Measurements from ENCODE around the gene LATS1. TPM values are rescaled to one million over a fixed set of nuclear protein-coding genes. Genes with fewer than 3 reads are reported as not detected.
"Not testable (repeated sequence)": the region's sequence is repeated elsewhere in the genome, so short reads cannot be mapped to it uniquely, and the experiment has no call there.

LATS1 gene
- total and polyA plus RNA-seq, 2 donors from 2014 or later, result 3.3 to 32.4 TPM

GRCh38 chr6:149686230-149686629 lies 31.7 kb downstream of the LATS1 start:
- intact Hi-C loops (cut with DNase I), result no loop called here
- no peak overlapping the region for H3K9ac ChIP-seq (ENCODE audit: low read length in 3 of 3)
- H3K9me3 ChIP-seq (ENCODE audit: control insufficient read depth in 2 of 3, insufficient read depth in 1 of 3, low read length in 3 of 3), result no peaks in the 10 kb centered on the region
- no peak overlapping the region for H3K27ac ChIP-seq (ENCODE audit: low read depth in 2 of 2, low read length in 2 of 2)
- peaks cover 0 to 2% (median 0%) of the 10 kb centered on the region in 3 donors for H3K4me1 ChIP-seq (ENCODE audit: control insufficient read depth in 2 of 3, insufficient read depth in 2 of 3, low read depth in 1 of 3, low read length in 3 of 3)
- no peak for TF ChIP-seq CTCF (IDR thresholded peaks at IDR 0.05; ENCODE audit: borderline replicate concordance, extremely low read depth, insufficient read depth)
- H3K36me3 ChIP-seq (ENCODE audit: control insufficient read depth in 2 of 3, insufficient read depth in 3 of 3, low read length in 3 of 3), result peaks cover 7 to 13% (median 8%) of the 10 kb centered on the region in 3 donors
- no peak overlapping the region for H3K4me3 ChIP-seq (ENCODE audit: low read length in 3 of 3)
- DNase-seq, result no peak
- no peak for FAIRE-seq
- no peaks in the 10 kb centered on the region for H3K27me3 ChIP-seq (ENCODE audit: control insufficient read depth, insufficient read depth, low read length)

GRCh38 chr6:149683256-149683859 lies 34.5 kb downstream of the LATS1 start:
- no peak for FAIRE-seq
- Histone ChIP-seq H3K4me1 (ENCODE audit: control insufficient read depth in 2 of 3, insufficient read depth in 2 of 3, low read depth in 1 of 3, low read length in 3 of 3) (peaks cover 0 to 2% (median 0%) of the 10 kb centered on the region in 3 donors), H3K27ac (ENCODE audit: low read depth in 2 of 2, low read length in 2 of 2) (no peak overlapping the region), H3K4me3 (ENCODE audit: low read length in 3 of 3) (no peak overlapping the region), H3K27me3 (ENCODE audit: control insufficient read depth, insufficient read depth, low read length) (no peaks in the 10 kb centered on the region), H3K9ac (ENCODE audit: low read length in 3 of 3) (no peak overlapping the region), H3K9me3 (ENCODE audit: control insufficient read depth in 2 of 3, insufficient read depth in 1 of 3, low read length in 3 of 3) (no peaks in the 10 kb centered on the region), H3K36me3 (ENCODE audit: control insufficient read depth in 2 of 3, insufficient read depth in 3 of 3, low read length in 3 of 3) (peaks cover 7 to 16% (median 14%) of the 10 kb centered on the region in 3 donors)
- intact Hi-C loops (cut with DNase I), result no loop called here
- no peak for DNase-seq
- no peak for TF ChIP-seq CTCF (IDR thresholded peaks at IDR 0.05; ENCODE audit: borderline replicate concordance, extremely low read depth, insufficient read depth)

- H3K9ac ChIP-seq (ENCODE audit: low read length in 3 of 3); H3K27ac ChIP-seq (ENCODE audit: low read depth in 2 of 2, low read length in 2 of 2); H3K4me1 ChIP-seq (ENCODE audit: control insufficient read depth in 2 of 3, insufficient read depth in 2 of 3, low read depth in 1 of 3, low read length in 3 of 3); FAIRE-seq; intact Hi-C loops (cut with DNase I); H3K4me3 ChIP-seq (ENCODE audit: low read length in 3 of 3); H3K9me3 ChIP-seq (ENCODE audit: control insufficient read depth in 2 of 3, insufficient read depth in 1 of 3, low read length in 3 of 3); DNase-seq; H3K27me3 ChIP-seq (ENCODE audit: control insufficient read depth, insufficient read depth, low read length): not testable (repeated sequence)
- H3K36me3 ChIP-seq (ENCODE audit: control insufficient read depth in 2 of 3, insufficient read depth in 3 of 3, low read length in 3 of 3), result peaks cover 7 to 23% (median 17%) of the 10 kb centered on the region in 3 donors
Observed at GRCh38 chr6:149681845-149682244, 36.1 kb downstream of the LATS1 start.

- H3K27me3 ChIP-seq (ENCODE audit: control insufficient read depth, insufficient read depth, low read length), result no peaks in the 10 kb centered on the region
- no peak for TF ChIP-seq CTCF (IDR thresholded peaks at IDR 0.05; ENCODE audit: borderline replicate concordance, extremely low read depth, insufficient read depth)
- no peak overlapping the region for H3K9ac ChIP-seq (ENCODE audit: low read length in 3 of 3)
- intact Hi-C loops (cut with DNase I), result no loop called here
- DNase-seq (no peak), FAIRE-seq (no peak)
- H3K4me3 ChIP-seq (ENCODE audit: low read length in 3 of 3), result no peak overlapping the region
- H3K36me3 ChIP-seq (ENCODE audit: control insufficient read depth in 2 of 3, insufficient read depth in 3 of 3, low read length in 3 of 3), result peaks cover 9 to 23% (median 17%) of the 10 kb centered on the region in 3 donors
- no peak overlapping the region for H3K27ac ChIP-seq (ENCODE audit: low read depth in 2 of 2, low read length in 2 of 2)
- H3K9me3 ChIP-seq (ENCODE audit: control insufficient read depth in 2 of 3, insufficient read depth in 1 of 3, low read length in 3 of 3), result no peaks in the 10 kb centered on the region
- peaks cover 0 to 2% (median 0%) of the 10 kb centered on the region in 3 donors for H3K4me1 ChIP-seq (ENCODE audit: control insufficient read depth in 2 of 3, insufficient read depth in 2 of 3, low read depth in 1 of 3, low read length in 3 of 3)
Observed at GRCh38 chr6:149681209-149681608, 36.7 kb downstream of the LATS1 start.

Measured in kidney (tissue), 14 donors.